IMR-90 (cell line): ENCODE measurements around the gene COX14. TPM values are rescaled to one million over a fixed set of nuclear protein-coding genes. Genes with fewer than 3 reads are reported as not detected.

Experiments used
- ATAC-seq: fragments of 200-7000 bp; cut with Tn5 transposase; 2 replicates; pipeline ENCODE4 v1.9.1; 2020; ENCODE audit warnings: low read depth, mild to moderate bottlenecking, moderate library complexity
- BruUV-seq: library from RNA; stranded (reverse); fragments of 400-500 nt; replicated peaks from 2 replicates; lab custom pipeline; 2021; lab: Mats Ljungman, UMichigan
- CTCF ChIA-PET: fragments of 300-600 bp; formaldehyde crosslinking; extraction: SDS; loops from one replicate; lab custom pipeline; 2021; ENCODE audit warnings: antibody characterized with exemption; lab: Yijun Ruan, JAX
- POLR2A ChIA-PET: fragments of 300-600 bp; sonication (Branson Sonifier 250); formaldehyde crosslinking; loops from one replicate; lab custom pipeline; 2022; ENCODE audit warnings: antibody characterized with exemption; ENCODE audit not compliant: unreplicated experiment; lab: Charles Lee
- DNase-seq: peaks from one replicate; pipeline ENCODE4 v3.0.0; 2013
- H2AFZ ChIP-seq: replicated peaks from 2 replicates; pipeline ENCODE3; 2013; ENCODE audit warnings: low read length, mild to moderate bottlenecking; ENCODE audit not compliant: poor library complexity
- H2AK5ac ChIP-seq: 2 replicates; pipeline ENCODE4 v1.6.1; 2013; ENCODE audit warnings: low read depth, low read length, inconsistent platforms
- H2AK9ac ChIP-seq: replicated peaks from 2 replicates; pipeline ENCODE3; 2013; ENCODE audit warnings: mild to moderate bottlenecking, low read depth, low read length, moderate library complexity; ENCODE audit not compliant: poor library complexity
- H2BK120ac ChIP-seq: 2 replicates; pipeline ENCODE4 v1.6.1; 2013; ENCODE audit warnings: low read depth, low read length, inconsistent platforms
- H2BK15ac ChIP-seq: 3 replicates; pipeline ENCODE4 v1.6.1; 2013; ENCODE audit warnings: low read depth, low read length, inconsistent platforms
- H2BK20ac ChIP-seq: 2 replicates; pipeline ENCODE4 v1.6.1; 2013; ENCODE audit warnings: low read depth, mild to moderate bottlenecking, inconsistent platforms, low read length, moderate library complexity
- H2BK5ac ChIP-seq: 2 replicates; pipeline ENCODE4 v1.6.1; 2013; ENCODE audit warnings: mild to moderate bottlenecking, low read depth, low read length, inconsistent platforms; ENCODE audit not compliant: poor library complexity, severe bottlenecking
- H3K14ac ChIP-seq: replicated peaks from 2 replicates; pipeline ENCODE4 v1.6.1; 2013; ENCODE audit warnings: low read depth, low read length, inconsistent platforms
- H3K18ac ChIP-seq: 2 replicates; pipeline ENCODE4 v1.6.1; 2013; ENCODE audit warnings: low read depth, low read length, control low read depth
- H3K23ac ChIP-seq: 2 replicates; pipeline ENCODE4 v1.6.1; 2013; ENCODE audit warnings: low read depth, low read length, inconsistent platforms
- H3K27ac ChIP-seq: 2 replicates; pipeline ENCODE4 v1.5.1; 2013; ENCODE audit warnings: mild to moderate bottlenecking, control low read depth, low read length; ENCODE audit not compliant: insufficient read depth
- H3K27me3 ChIP-seq: 2 replicates; pipeline ENCODE4 v1.6.1; 2013; ENCODE audit warnings: low read length; ENCODE audit not compliant: control insufficient read depth, insufficient read depth
- H3K36me3 ChIP-seq: 2 replicates; pipeline ENCODE4 v1.6.1; 2013; ENCODE audit warnings: low read length, mixed read lengths; ENCODE audit not compliant: control insufficient read depth, insufficient read depth
- H3K4ac ChIP-seq: 2 replicates; pipeline ENCODE4 v1.6.1; 2013; ENCODE audit warnings: low read depth, low read length, inconsistent platforms
- H3K4me1 ChIP-seq: 2 replicates; pipeline ENCODE4 v1.6.1; 2013; ENCODE audit warnings: low read length, mixed read lengths; ENCODE audit not compliant: control insufficient read depth, insufficient read depth
- H3K4me2 ChIP-seq: 2 replicates; pipeline ENCODE4 v1.6.1; 2013; ENCODE audit warnings: low read depth, mild to moderate bottlenecking, control low read depth, low read length, moderate library complexity
- H3K4me3 ChIP-seq: 2 replicates; pipeline ENCODE4 v1.5.1; 2013; ENCODE audit warnings: low read depth, mild to moderate bottlenecking, control low read depth, low read length, moderate library complexity; ENCODE audit not compliant: insufficient read depth
- H3K56ac ChIP-seq: 2 replicates; pipeline ENCODE4 v1.6.1; 2013; ENCODE audit warnings: low read length, inconsistent platforms; ENCODE audit not compliant: insufficient read depth; ENCODE audit errors: extremely low read depth
- H3K79me1 ChIP-seq, 2 experiments: 2 replicates each; pipeline ENCODE4 v1.6.1; 2013; ENCODE audit warnings: low read length in 2 of 2, inconsistent platforms in 1 of 2, low read depth in 1 of 2
- H3K9ac ChIP-seq: 2 replicates; pipeline ENCODE4 v1.6.1; 2013; ENCODE audit warnings: low read depth, low read length, control low read depth
- H3K9me1 ChIP-seq: 2 replicates; pipeline ENCODE4 v1.6.1; 2013; ENCODE audit warnings: low read length, inconsistent platforms; ENCODE audit not compliant: insufficient read depth
- H3K9me3 ChIP-seq: 2 replicates; pipeline ENCODE4 v1.6.1; 2013; ENCODE audit warnings: low read length; ENCODE audit not compliant: control insufficient read depth, insufficient read depth
- H4K20me1 ChIP-seq: 2 replicates; pipeline ENCODE4 v1.6.1; 2013; ENCODE audit warnings: low read length, inconsistent platforms; ENCODE audit not compliant: insufficient read depth
- H4K5ac ChIP-seq: 2 replicates; pipeline ENCODE4 v1.6.1; 2013; ENCODE audit warnings: mild to moderate bottlenecking, low read depth, low read length, control low read depth
- H4K8ac ChIP-seq, 2 experiments: 2 replicates each; pipeline ENCODE4 v1.6.1; 2013; ENCODE audit warnings: low read depth in 2 of 2, low read length in 2 of 2, control low read depth in 1 of 2, inconsistent platforms in 1 of 2
- H4K91ac ChIP-seq: 2 replicates; pipeline ENCODE4 v1.6.1; 2013; ENCODE audit warnings: low read depth, low read length, inconsistent platforms; ENCODE audit not compliant: insufficient read depth
- CEBPB ChIP-seq: IDR thresholded peaks from 2 replicates; pipeline ENCODE4 v1.6.1; 2012; ENCODE audit warnings: low read depth, low read length, improper control_type of control experiment
- CTCF ChIP-seq: conservative IDR thresholded peaks from 2 replicates; pipeline ENCODE4 v1.5.1; 2012; ENCODE audit warnings: mild to moderate bottlenecking, low read depth, low read length, improper control_type of control experiment
- ELK1 ChIP-seq: fragments of 150-350 bp; IDR thresholded peaks from 2 replicates; pipeline ENCODE4 v1.6.1; 2016; ENCODE audit warnings: low read depth, mild to moderate bottlenecking, low read length, moderate library complexity, borderline replicate concordance
- MXI1 ChIP-seq: IDR thresholded peaks from 2 replicates; pipeline ENCODE4 v1.6.1; 2012; ENCODE audit warnings: low read depth, mild to moderate bottlenecking, low read length, moderate library complexity, borderline replicate concordance
- RAD21 ChIP-seq: IDR thresholded peaks from 2 replicates; pipeline ENCODE4 v1.6.1; 2012; ENCODE audit warnings: low read length, improper control_type of control experiment
- RFX5 ChIP-seq: IDR thresholded peaks from 2 replicates; pipeline ENCODE4 v1.8.0; 2012; ENCODE audit warnings: low read depth, mild to moderate bottlenecking, low read length, moderate library complexity
- SMC3 ChIP-seq: fragments of 150-350 bp; IDR thresholded peaks from 2 replicates; pipeline ENCODE4 v1.6.1; 2016; ENCODE audit warnings: low read depth, mild to moderate bottlenecking, antibody characterized with exemption, low read length, moderate library complexity
- WGBS, 2 experiments: methylation state at CpG; one replicate each; pipeline versions ENCODE4 v1.1.5 to v1.1.7; 2013; ENCODE audit warnings: missing lambda C conversion rate in 2 of 2; ENCODE audit not compliant: insufficient read length in 1 of 2; ENCODE audit errors: extremely low coverage in 2 of 2; 5-methylcytosine and 5-hydroxymethylcytosine counted together
- dilution Hi-C: fragments of 300-500 bp; cut with HindIII; formaldehyde crosslinking; loops from one replicate; pipeline ENCODE4 v1.14.3; 2018; ENCODE audit warnings: low sequenced_read_pairs; ENCODE audit not compliant: unreplicated experiment
- in situ Hi-C: fragments of 300-500 bp; cut with MboI; formaldehyde crosslinking; loops from 3 replicates; pipeline ENCODE4 v1.14.3; 2019; ENCODE audit warnings: low sequenced_read_pairs, inconsistent platforms, mixed read lengths
- intact Hi-C: fragments of 100-400 bp; cut with micrococcal nuclease; formaldehyde crosslinking; loops from 2 replicates; pipeline ENCODE4 v1.10.0; 2022
- polyA plus RNA-seq, 3 experiments: library from polyadenylated mRNA; depleted of rRNA; stranded (reverse); fragments of >200 nt; gene quantifications; 2 replicates each; pipeline ENCODE4 v1.2.3, GENCODE V29; 2012; ENCODE audit warnings: low replicate concordance in 1 of 3
- total RNA-seq: library from RNA; depleted of rRNA; stranded (reverse); fragments of >200 nt; gene quantifications from 2 replicates; pipeline ENCODE4 v1.2.3, GENCODE V29; 2012

The COX14 gene
- total and polyA plus RNA-seq, 2 of the 4 experiments (the other 2 are of a cell fraction) = 30.8 to 81.8 TPM

- dilution Hi-C loops = no loop called here
- 0 out of 2 replicates have a peak, but pooled peaks cover 5% of the 10 kb centered on the region for H4K20me1 ChIP-seq
- H3K4ac ChIP-seq = no peak overlapping the region
- H3K9me1 ChIP-seq = no peaks in the 10 kb centered on the region
- no peak overlapping the region for H3K23ac ChIP-seq
- H2AK5ac ChIP-seq = no peak overlapping the region
- no peak overlapping the region for H3K56ac ChIP-seq
- peak overlapping the region; percentile 21 for H2AK9ac ChIP-seq
- peaks cover 4% of the 10 kb centered on the region; the same call in 1 of the 2 replicates for H3K27me3 ChIP-seq
- H4K91ac ChIP-seq = no peak overlapping the region
- ChIA-PET POLR2A (no interaction called here), CTCF (interaction anchor here (0.8 to 1.4 kb wide), 2 partner anchors 10 to 17 kb away, joined by 3 to 4 read pairs; partner anchors contain the start of genes COX14 and SMARCD1)
- H2BK120ac ChIP-seq = no peak overlapping the region
- H3K14ac ChIP-seq = no peak overlapping the region
- no peak overlapping the region for H2BK15ac ChIP-seq
- H2BK20ac ChIP-seq = no peak overlapping the region
- peaks cover 0 to 18% of the 10 kb centered on the region in 2 experiments; a peak in 1 of 4 replicates for H3K79me1 ChIP-seq
- H3K36me3 ChIP-seq = peaks cover 35% of the 10 kb centered on the region
- no peak overlapping the region for H4K8ac ChIP-seq
- H3K4me2 ChIP-seq = no peak overlapping the region
- no peak overlapping the region for H2AFZ ChIP-seq
- H3K9ac ChIP-seq = no peak overlapping the region
- H3K4me3 ChIP-seq = no peak overlapping the region
- no peak overlapping the region for H3K18ac ChIP-seq
- in situ Hi-C loops = no loop called here
- DNase-seq (peak; percentile 68), ATAC-seq (peak; percentile 60)
- H4K5ac ChIP-seq = no peak overlapping the region
- H3K27ac ChIP-seq = no peak overlapping the region
- no peaks in the 10 kb centered on the region for H3K9me3 ChIP-seq
- WGBS, 2 experiments = no CpG with 5 or more reads among the region's 3 CpGs
- BruUV-seq = no TSS peak
- intact Hi-C loops = no loop called here
- H2BK5ac ChIP-seq = no peak overlapping the region
- TF ChIP-seq ELK1 (no peak), MXI1 (no peak), RAD21 (peak; percentile 30), SMC3 (peak; percentile 54), CTCF (peak; percentile 54), CEBPB (peak; percentile 84), RFX5 (no peak; the same call in 1 of the 2 replicates)
- H3K4me1 ChIP-seq = no peaks in the 10 kb centered on the region
These were observed 10.4 kb upstream of the COX14 start for GRCh38 chr12:50101663-50102062.
